Lower leg skin (tissue), 4 donors: ENCODE data around the gene ATP6V0A1. TPM values are rescaled to one million over a fixed set of nuclear protein-coding genes. Genes with fewer than 3 reads are reported as not detected.
A peak's percentile ranks its signal among the peaks of the same experiment; 100 is the strongest.
"Not testable (repeated sequence)": the region's sequence is repeated elsewhere in the genome, so short reads cannot be mapped to it uniquely, and the experiment has no call there.

ENCODE experiments used
- DNase-seq, 2 donors: peaks; one replicate each; pipeline ENCODE4 v3.0.0-alpha.2; 2019; ENCODE audit warnings: low spot score in 2 of 2
- H3K4me3 ChIP-seq: fragments of 200-600 bp; sonication (generic); 2 replicates; pipeline ENCODE4 v1.5.1; 2017; ENCODE audit warnings: mild to moderate bottlenecking, low read depth; ENCODE audit not compliant: poor library complexity, severe bottlenecking
- POLR2A ChIP-seq, 2 donors: fragments of 450-650 bp; IDR thresholded peaks; one replicate each; pipeline ENCODE4 v1.6.1; 2016 to 2017; ENCODE audit warnings: antibody characterized with exemption in 2 of 2, mild to moderate bottlenecking in 1 of 2, moderate library complexity in 1 of 2
- WGBS, 2 donors: methylation state at CpG; one replicate each; pipeline ENCODE4 v1.1.5; 2018; 5-methylcytosine and 5-hydroxymethylcytosine counted together
- intact Hi-C: fragments of 100-400 bp; cut with DNase I; formaldehyde crosslinking; loops from one replicate; pipeline ENCODE4 v1.15.0; 2023; ENCODE audit warnings: low total_unique reads
- total RNA-seq, 4 donors: library from RNA; depleted of rRNA; stranded (reverse); fragments of >200 nt; gene quantifications; one replicate each; pipeline ENCODE4 v1.1.0, GENCODE V29; 2016
- TF ChIP-seq, protein P1 (sequence below), 3 donors: fragments of 450-650 bp; IDR thresholded peaks; one replicate each; pipeline ENCODE4 v1.5.1; 2016; ENCODE audit warnings: antibody characterized with exemption in 3 of 3, mild to moderate bottlenecking in 3 of 3, moderate library complexity in 2 of 3

ATP6V0A1 gene
- total RNA-seq, 4 donors from 2014 or later = 87.6 to 95.3 (median 91.3) TPM

DNA sequence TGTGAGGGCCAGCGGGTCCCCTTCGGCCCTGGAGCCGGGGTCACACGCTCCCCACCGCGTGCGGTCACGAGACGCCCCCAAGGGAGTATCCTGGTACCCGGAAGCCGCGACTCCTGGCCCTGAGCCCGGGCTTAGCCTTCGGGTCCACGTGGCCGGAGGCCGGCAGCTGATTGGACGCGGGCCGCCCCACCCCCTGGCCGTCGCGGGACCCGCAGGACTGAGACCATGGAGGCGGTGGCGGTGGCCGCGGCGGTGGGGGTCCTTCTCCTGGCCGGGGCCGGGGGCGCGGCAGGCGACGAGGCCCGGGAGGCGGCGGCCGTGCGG, 77.3 kb downstream of the ATP6V0A1 start, which contains the start of gene NAGLU:
NAGLU (plus strand) TSS at position 194 of the 324 bp plus-strand sequence; CDS start at position 226, 32 bp downstream.
- peak; percentile 95 to 100 for DNase-seq
- H3K4me3 ChIP-seq = peak within 1 kb of the TSS; percentile 62
- intact Hi-C loops = no loop called here
- TF ChIP-seq POLR2A (IDR thresholded peaks at IDR 0.05) = no peak
- TF ChIP-seq, protein P1, sequence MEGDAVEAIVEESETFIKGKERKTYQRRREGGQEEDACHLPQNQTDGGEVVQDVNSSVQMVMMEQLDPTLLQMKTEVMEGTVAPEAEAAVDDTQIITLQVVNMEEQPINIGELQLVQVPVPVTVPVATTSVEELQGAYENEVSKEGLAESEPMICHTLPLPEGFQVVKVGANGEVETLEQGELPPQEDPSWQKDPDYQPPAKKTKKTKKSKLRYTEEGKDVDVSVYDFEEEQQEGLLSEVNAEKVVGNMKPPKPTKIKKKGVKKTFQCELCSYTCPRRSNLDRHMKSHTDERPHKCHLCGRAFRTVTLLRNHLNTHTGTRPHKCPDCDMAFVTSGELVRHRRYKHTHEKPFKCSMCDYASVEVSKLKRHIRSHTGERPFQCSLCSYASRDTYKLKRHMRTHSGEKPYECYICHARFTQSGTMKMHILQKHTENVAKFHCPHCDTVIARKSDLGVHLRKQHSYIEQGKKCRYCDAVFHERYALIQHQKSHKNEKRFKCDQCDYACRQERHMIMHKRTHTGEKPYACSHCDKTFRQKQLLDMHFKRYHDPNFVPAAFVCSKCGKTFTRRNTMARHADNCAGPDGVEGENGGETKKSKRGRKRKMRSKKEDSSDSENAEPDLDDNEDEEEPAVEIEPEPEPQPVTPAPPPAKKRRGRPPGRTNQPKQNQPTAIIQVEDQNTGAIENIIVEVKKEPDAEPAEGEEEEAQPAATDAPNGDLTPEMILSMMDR (IDR thresholded peaks at IDR 0.05) = no peak
- 0 to 2% methylated on average over 6 to 12 of the region's 40 CpGs for WGBS, 2 donors

DNA sequence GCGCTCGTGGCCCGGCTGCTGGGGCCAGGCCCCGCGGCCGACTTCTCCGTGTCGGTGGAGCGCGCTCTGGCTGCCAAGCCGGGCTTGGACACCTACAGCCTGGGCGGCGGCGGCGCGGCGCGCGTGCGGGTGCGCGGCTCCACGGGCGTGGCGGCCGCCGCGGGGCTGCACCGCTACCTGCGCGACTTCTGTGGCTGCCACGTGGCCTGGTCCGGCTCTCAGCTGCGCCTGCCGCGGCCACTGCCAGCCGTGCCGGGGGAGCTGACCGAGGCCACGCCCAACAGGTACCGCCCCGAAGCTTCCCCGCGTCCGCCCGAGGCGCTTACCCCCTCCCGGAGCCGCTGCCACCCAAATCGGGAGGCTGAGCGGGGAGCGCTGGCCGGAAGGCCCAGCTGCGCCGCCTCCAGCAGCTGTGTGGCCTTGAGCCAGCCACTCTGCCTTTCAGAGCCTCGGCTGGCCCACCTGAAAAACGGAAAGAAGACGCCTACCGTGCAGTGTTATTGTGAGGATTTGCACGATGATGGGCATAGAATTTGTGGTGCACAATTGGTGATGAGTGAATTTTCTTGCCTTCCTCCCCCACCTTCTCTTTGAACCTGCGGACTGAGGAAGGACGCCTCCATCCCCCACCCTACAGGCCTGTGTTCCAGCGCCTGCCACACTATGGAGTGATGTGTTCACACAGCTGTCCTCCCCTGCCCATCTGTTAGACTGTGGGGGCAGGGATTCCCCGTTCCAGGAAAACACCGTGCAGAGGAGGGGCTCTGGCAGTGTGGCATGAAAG, 77.9 kb downstream of the ATP6V0A1 start:
- intact Hi-C loops = no loop called here
- DNase-seq = peak; percentile 63 to 96
- WGBS, 2 donors = 0 to 2% methylated on average over 5 to 51 of the region's 65 CpGs
- peak overlapping the region; percentile 62 for H3K4me3 ChIP-seq
- TF ChIP-seq POLR2A (IDR thresholded peaks at IDR 0.05) = no peak
- TF ChIP-seq, protein P1 (IDR thresholded peaks at IDR 0.05) = no peak

DNA sequence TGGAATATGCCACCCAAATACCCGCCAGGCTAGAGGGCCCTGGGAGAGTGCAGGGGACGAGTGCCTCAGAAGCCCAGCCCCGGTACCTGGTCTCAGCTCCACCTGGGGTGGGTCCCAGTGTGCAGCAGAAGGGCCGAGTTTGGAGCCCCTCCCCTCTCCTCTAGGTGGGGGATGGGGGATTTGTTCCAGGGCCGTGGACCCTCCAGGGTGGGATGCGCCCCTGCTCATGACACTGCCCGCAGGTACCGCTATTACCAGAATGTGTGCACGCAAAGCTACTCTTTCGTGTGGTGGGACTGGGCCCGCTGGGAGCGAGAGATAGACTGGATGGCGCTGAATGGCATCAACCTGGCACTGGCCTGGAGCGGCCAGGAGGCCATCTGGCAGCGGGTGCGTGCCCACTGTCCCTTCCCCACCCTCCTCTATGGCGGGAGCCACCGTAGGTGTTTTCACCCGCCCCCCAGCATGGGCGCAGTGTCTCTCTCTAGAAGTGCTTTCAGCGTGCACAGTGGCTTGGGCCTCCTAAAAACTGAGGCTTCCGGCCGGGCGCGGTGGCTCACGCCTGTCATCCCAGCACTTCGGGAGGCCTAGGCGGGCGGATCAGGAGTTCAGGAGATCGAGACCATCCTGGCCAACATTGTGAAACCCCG, 78.6 kb downstream of the ATP6V0A1 start:
- no peak for TF ChIP-seq POLR2A (IDR thresholded peaks at IDR 0.05)
- TF ChIP-seq, protein P1 (IDR thresholded peaks at IDR 0.05) = no peak
- WGBS, 2 donors = 77 to 81% methylated on average over 21 to 25 of the region's 31 CpGs
- no peak overlapping the region for H3K4me3 ChIP-seq
- intact Hi-C loops = no loop called here
- DNase-seq = no peak

GRCh38 chr17:42537826-42538451, 79.3 kb downstream of the ATP6V0A1 start:
- TF ChIP-seq POLR2A (IDR thresholded peaks at IDR 0.05) = no peak
- TF ChIP-seq, protein P1 (IDR thresholded peaks at IDR 0.05) = no peak
- DNase-seq = no peak
- WGBS, 2 donors = 97% methylated on average over 5 of the region's 5 CpGs
- intact Hi-C loops = no loop called here
- H3K4me3 ChIP-seq = no peak overlapping the region

GRCh38 chr17:42538482-42538881, 79.8 kb downstream of the ATP6V0A1 start:
- no peak overlapping the region for H3K4me3 ChIP-seq
- DNase-seq = no peak
- intact Hi-C loops = no loop called here
- TF ChIP-seq, protein P1 (IDR thresholded peaks at IDR 0.05) = no peak
- TF ChIP-seq POLR2A (IDR thresholded peaks at IDR 0.05) = no peak
- WGBS, 2 donors = 92 to 93% methylated on average over 14 of the region's 14 CpGs

DNA sequence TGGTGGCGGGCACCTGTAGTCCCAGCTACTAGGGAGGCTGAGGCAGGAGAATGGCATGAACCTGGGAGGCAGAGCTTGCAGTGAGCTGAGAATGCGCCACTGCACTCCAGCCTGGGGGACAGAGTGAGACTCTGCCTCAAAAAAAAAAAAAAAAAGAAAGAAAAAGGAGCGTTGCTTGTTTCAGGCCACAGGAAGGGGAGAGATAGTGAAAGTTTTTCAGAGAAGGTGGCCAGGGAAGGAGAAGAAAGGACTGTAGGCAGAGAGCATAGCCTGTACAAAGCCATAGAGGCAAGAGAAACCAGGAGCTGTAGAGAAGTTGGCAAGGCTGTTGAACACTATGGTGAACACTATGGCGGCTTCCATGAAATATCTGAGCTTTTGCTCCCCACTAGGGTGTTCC, 81.9 kb downstream of the ATP6V0A1 start:
- intact Hi-C loops, H3K4me3 ChIP-seq, DNase-seq: not testable (repeated sequence)
- WGBS, 2 donors = 90 to 97% methylated on average over 4 of the region's 4 CpGs
